Measurements from ENCODE around the gene TVP23C. TPM values are rescaled to one million over a fixed set of nuclear protein-coding genes. Genes with fewer than 3 reads are reported as not detected.
A peak's percentile ranks its signal among the peaks of the same experiment; 100 is the strongest.
"Not testable (repeated sequence)": the region's sequence is repeated elsewhere in the genome, so short reads cannot be mapped to it uniquely, and the experiment has no call there.

TVP23C gene
- total and polyA plus RNA-seq, 8 donors, result 8.3 to 37.5 (median 22.2) TPM

DNA sequence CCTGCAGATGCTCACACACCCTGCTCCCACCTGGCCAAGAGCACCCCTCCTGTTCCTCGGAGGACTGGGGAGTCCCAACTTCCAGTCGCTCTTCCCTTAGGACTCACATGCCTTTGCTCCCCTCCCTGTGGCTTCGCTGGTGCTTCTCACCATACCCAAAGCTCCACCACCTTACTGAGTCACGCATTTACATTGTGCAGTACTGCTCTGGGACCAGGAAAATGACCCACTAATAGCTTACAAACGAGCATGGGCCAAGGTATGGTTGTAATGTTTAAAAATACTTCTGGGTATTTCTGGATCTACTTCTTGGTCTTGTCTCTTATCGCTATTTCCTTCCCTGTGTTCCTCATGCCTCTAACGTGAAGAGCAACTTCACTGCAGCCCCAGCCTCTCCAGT, 54.8 kb downstream of the TVP23C start:
- H3K9me3 ChIP-seq, result no peaks in the 10 kb centered on the region
- H3K27me3 ChIP-seq, result no peaks in the 10 kb centered on the region
- H3K27ac ChIP-seq, result no peak overlapping the region
- peaks cover 8% of the 10 kb centered on the region in 2 donors for H3K4me1 ChIP-seq
- no peak overlapping the region for H3K4me3 ChIP-seq
- intact Hi-C loops (cut with DNase I), result no loop called here
- no peak for TF ChIP-seq CTCF (IDR thresholded peaks at IDR 0.05)
- no peak for DNase-seq
- H3K36me3 ChIP-seq, result peaks cover 0 to 14% of the 10 kb centered on the region in 2 donors
- peak; percentile 37 for ATAC-seq

- TF ChIP-seq CTCF (IDR thresholded peaks at IDR 0.05), result no peak
- H3K36me3 ChIP-seq, result peaks cover 0 to 14% of the 10 kb centered on the region in 2 donors
- ATAC-seq, result no peak
Measured at GRCh38 chr17:15507896-15508295, 55.4 kb downstream of the TVP23C start.

DNA sequence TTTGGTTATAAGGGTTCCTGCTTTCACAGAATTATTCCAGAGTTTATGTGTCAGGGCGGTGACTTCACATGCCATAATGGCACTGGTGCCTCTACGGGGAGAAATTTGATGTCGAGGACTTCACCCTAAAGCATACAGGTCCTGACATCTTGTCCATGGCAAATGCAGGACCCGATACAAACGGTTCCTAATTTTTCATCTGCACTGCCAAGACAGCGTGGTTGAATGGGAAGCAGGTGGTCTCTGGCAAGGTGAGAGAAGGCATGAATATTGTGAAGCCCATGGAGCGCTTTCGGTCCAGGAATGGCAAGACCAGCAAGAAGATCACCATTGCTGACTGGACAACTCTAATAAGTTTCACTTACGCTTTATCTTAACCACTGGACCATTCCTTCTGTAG, 56.3 kb downstream of the TVP23C start:
- no peak for ATAC-seq
- intact Hi-C loops (cut with DNase I), result no loop called here
- H3K27me3 ChIP-seq, result no peaks in the 10 kb centered on the region

More at GRCh38 chr17:15507896-15508295, 55.4 kb downstream of the TVP23C start:
- DNase-seq, result no peak
- Histone ChIP-seq H3K4me1 (peaks cover 8 to 11% of the 10 kb centered on the region in 2 donors), H3K4me3 (no peak overlapping the region), H3K9me3 (no peaks in the 10 kb centered on the region), H3K27ac (no peak overlapping the region), H3K27me3 (no peaks in the 10 kb centered on the region)
- intact Hi-C loops (cut with DNase I), result no loop called here

DNA sequence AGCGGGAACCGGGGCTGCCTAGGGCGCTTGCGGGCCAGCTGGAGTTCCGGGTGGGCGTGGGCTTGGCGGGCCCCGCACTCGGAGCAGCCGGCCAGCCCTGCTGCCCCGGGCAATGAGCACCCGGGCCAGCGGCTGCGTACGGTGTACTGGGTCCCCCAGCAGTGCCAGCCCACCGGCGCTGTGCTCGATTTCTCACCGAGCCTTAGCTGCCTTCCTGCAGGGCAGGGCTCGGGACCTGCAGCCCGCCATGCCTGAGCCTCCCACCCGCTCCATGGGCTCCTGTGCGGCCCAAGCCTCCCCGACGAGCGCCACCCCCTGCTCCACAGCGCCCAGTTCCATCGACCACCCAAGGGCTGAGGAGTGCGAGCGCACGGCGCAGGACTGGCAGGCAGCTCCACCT, 57.6 kb downstream of the TVP23C start:
- Histone ChIP-seq H3K36me3 (peaks cover 0 to 14% of the 10 kb centered on the region in 2 donors), H3K4me1 (peaks cover 8 to 14% of the 10 kb centered on the region in 2 donors)
- H3K4me3 ChIP-seq; ATAC-seq; H3K9me3 ChIP-seq; intact Hi-C loops (cut with DNase I); H3K27me3 ChIP-seq; DNase-seq; H3K27ac ChIP-seq: not testable (repeated sequence)

More for the DNA sequence above, 56.3 kb downstream of the TVP23C start:
- no peak for DNase-seq
- Histone ChIP-seq H3K36me3 (peaks cover 0 to 14% of the 10 kb centered on the region in 2 donors), H3K4me3 (no peak overlapping the region), H3K27ac (no peak overlapping the region), H3K9me3 (no peaks in the 10 kb centered on the region), H3K4me1 (peaks cover 8 to 19% of the 10 kb centered on the region in 2 donors)
- TF ChIP-seq CTCF (IDR thresholded peaks at IDR 0.05), result no peak

- TF ChIP-seq CTCF (IDR thresholded peaks at IDR 0.05), result no peak
- intact Hi-C loops (cut with DNase I), result loop anchor here in 1 of 2 donors (5.0 kb wide), 1 partner anchor 241 kb away; no protein-coding TSS in a partner anchor
- Histone ChIP-seq H3K27me3 (no peaks in the 10 kb centered on the region), H3K9me3 (no peaks in the 10 kb centered on the region), H3K27ac (no peak overlapping the region), H3K4me1 (peaks cover 0 to 11% of the 10 kb centered on the region in 2 donors), H3K4me3 (no peak overlapping the region), H3K36me3 (peaks cover 0 to 21% of the 10 kb centered on the region in 2 donors)
- DNase-seq (no peak), ATAC-seq (no peak)
Measured at GRCh38 chr17:15503731-15504130, 59.6 kb downstream of the TVP23C start.

All from left lung (tissue), 10 donors.